Osteocyte (in vitro differentiated cells): ENCODE data around the gene BEND7. TPM values are rescaled to one million over a fixed set of nuclear protein-coding genes. Genes with fewer than 3 reads are reported as not detected.

ENCODE experiments used
- DNase-seq: peaks from one replicate; pipeline ENCODE4 v3.0.0; 2021; ENCODE audit warnings: mixed read lengths; ENCODE audit not compliant: unreplicated experiment; ENCODE audit errors: extremely low spot score
- H3K27ac Mint-ChIP-seq: one replicate; pipeline ENCODE4 v1.8.0; 2021; ENCODE audit warnings: mild to moderate bottlenecking, mixed read lengths; ENCODE audit not compliant: unreplicated experiment
- H3K27me3 Mint-ChIP-seq: one replicate; pipeline ENCODE4 v1.8.0; 2021; ENCODE audit warnings: mixed read lengths; ENCODE audit not compliant: unreplicated experiment
- H3K36me3 Mint-ChIP-seq: one replicate; pipeline ENCODE4 v1.8.0; 2021; ENCODE audit warnings: mixed read lengths; ENCODE audit not compliant: unreplicated experiment
- H3K4me1 Mint-ChIP-seq: one replicate; pipeline ENCODE4 v1.8.0; 2021; ENCODE audit warnings: mixed read lengths; ENCODE audit not compliant: unreplicated experiment
- H3K4me3 Mint-ChIP-seq: one replicate; pipeline ENCODE4 v1.8.0; 2021; ENCODE audit warnings: mild to moderate bottlenecking, moderate library complexity, mixed read lengths; ENCODE audit not compliant: unreplicated experiment
- H3K9me3 Mint-ChIP-seq: one replicate; pipeline ENCODE4 v1.8.0; 2021; ENCODE audit warnings: mixed read lengths; ENCODE audit not compliant: unreplicated experiment
- CTCF ChIP-seq: fragments of 200-600 bp; sonication (generic); IDR thresholded peaks from 2 replicates; pipeline ENCODE4 v1.5.0; 2021; ENCODE audit warnings: antibody characterized with exemption, mild to moderate bottlenecking, moderate library complexity
- total RNA-seq: library from RNA; stranded (reverse); gene quantifications from 2 replicates; pipeline ENCODE4 v1.2.1, GENCODE V29; 2021

Gene BEND7
- total RNA-seq, 1 donor from 2014 or later = 12.4 TPM

DNA sequence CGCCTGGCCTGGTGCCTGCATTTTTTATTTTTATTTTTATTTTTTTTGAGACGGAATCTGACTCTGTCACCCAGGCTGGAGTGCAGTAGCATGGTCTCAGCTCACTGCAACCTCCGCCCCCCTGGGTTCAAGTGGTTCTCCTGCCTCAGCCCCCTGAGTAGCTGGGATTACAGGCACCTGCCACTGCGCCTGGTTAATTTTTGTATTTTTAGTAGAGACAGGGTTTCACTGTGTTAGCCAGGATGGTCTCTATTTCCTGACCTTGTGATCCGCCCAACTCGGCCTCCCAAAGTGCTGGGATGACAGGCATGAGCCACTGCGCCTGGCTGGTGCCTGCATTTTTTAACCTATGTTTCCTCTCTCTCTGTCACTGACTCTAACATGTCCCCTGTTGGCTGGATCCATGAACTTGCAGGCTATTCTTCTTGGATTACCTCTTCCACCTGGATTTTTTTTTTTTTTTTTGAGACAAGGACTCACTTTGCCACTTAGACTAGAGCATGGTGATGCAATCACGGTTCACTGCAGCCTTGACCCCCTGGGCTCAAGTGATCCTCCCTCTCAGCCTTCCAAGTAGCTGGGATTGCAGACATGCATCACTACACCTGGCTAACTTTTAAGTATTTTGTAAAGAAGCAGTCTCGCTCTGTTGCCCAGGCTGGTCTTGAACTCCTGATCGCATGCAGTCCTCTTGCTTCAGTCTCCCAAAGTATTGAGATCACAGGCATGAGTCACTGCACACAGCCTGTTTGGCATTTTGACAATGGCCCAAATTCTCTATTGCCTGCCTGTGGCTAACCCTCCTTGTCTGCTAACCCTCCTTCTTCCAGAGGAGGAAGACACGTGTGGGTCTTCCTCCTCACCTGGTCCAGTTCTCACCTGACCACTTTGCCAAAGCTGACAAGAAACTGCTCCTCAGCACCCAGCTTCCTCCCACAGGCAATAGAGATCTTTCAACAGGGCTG is 34.9 kb upstream of the BEND7 start:
- Mint-ChIP-seq H3K9me3 (peaks cover 9% of the 10 kb centered on the region), H3K27ac (no peak overlapping the region), H3K4me3 (no peak overlapping the region), H3K36me3 (no peaks in the 10 kb centered on the region), H3K4me1 (peaks cover 7% of the 10 kb centered on the region), H3K27me3 (peaks cover 29% of the 10 kb centered on the region)
- no peak for TF ChIP-seq CTCF
- DNase-seq = no peak

DNA sequence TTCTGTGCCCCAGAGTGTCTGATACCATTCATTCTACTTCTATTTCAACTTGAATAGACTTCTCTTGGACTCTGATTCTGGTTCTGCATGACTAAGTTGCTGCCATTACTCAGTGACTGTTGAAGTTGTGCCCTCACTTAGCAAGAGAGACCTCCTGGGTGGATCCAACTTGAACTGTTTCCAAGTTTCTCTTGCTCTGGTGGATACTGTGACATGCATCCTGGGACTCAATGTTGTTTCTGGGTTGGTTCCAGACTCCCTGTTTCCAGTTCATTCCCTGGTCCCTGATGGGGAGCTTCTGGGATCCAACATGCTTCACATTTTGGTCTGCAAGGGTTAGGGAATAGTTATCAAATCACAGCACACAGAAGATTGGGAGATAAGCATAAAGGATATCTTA is 31.8 kb upstream of the BEND7 start:
- Mint-ChIP-seq H3K27ac (peak overlapping the region; percentile 29), H3K36me3 (no peaks in the 10 kb centered on the region), H3K4me1 (peaks cover 8% of the 10 kb centered on the region), H3K9me3 (peaks cover 13% of the 10 kb centered on the region), H3K4me3 (no peak overlapping the region), H3K27me3 (peaks cover 18% of the 10 kb centered on the region)
- no peak for TF ChIP-seq CTCF
- no peak for DNase-seq

- H3K36me3 Mint-ChIP-seq = no peaks in the 10 kb centered on the region
- H3K9me3 Mint-ChIP-seq = peaks cover 6% of the 10 kb centered on the region
- peaks cover 8% of the 10 kb centered on the region for H3K4me1 Mint-ChIP-seq
Observed at GRCh38 chr10:13559124-13559700, 30.4 kb upstream of the BEND7 start.

GRCh38 chr10:13555884-13556510 is 27.2 kb upstream of the BEND7 start:
- no peak for TF ChIP-seq CTCF
- H3K4me1 Mint-ChIP-seq = peaks cover 8% of the 10 kb centered on the region
- DNase-seq = no peak
- H3K27ac Mint-ChIP-seq = no peak overlapping the region
- no peaks in the 10 kb centered on the region for H3K36me3 Mint-ChIP-seq
- H3K9me3 Mint-ChIP-seq = peaks cover 9% of the 10 kb centered on the region
- H3K4me3 Mint-ChIP-seq = no peak overlapping the region
- peaks cover 34% of the 10 kb centered on the region for H3K27me3 Mint-ChIP-seq

More at GRCh38 chr10:13559124-13559700, 30.4 kb upstream of the BEND7 start:
- TF ChIP-seq CTCF = no peak
- H3K27ac Mint-ChIP-seq = no peak overlapping the region
- H3K4me3 Mint-ChIP-seq = no peak overlapping the region
- no peak for DNase-seq
- peaks cover 12% of the 10 kb centered on the region for H3K27me3 Mint-ChIP-seq

DNA sequence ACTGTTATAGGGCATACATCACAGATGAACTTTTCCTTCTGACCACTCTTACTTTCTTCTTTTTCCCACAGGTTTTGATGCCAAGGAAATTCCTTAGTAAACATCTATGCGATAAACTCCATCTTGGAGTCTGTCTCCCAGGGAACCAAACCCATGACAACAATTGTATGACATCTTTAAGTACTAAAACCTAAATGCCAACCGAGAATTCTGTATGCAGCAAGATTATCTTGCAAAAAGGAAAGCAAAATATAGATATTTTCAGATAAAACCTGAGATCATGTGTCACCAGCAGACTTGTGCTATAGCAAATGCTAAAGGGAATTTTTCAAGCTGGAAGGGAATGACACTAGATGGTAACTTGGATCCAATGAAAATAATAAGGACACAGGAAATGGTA is 22.0 kb upstream of the BEND7 start:
- no peak for DNase-seq
- Mint-ChIP-seq H3K9me3 (peaks cover 22% of the 10 kb centered on the region), H3K4me1 (no peaks in the 10 kb centered on the region), H3K4me3 (no peak overlapping the region), H3K36me3 (peaks cover 3% of the 10 kb centered on the region), H3K27me3 (peaks cover 75% of the 10 kb centered on the region), H3K27ac (no peak overlapping the region)
- no peak for TF ChIP-seq CTCF
